Measurements from ENCODE around the gene CALM1. TPM values are rescaled to one million over a fixed set of nuclear protein-coding genes. Genes with fewer than 3 reads are reported as not detected.

Gene CALM1
- total RNA-seq, 1 experiment from 2014 or later: 308 TPM

GRCh38 chr14:90451443-90451842 is 54.6 kb downstream of the CALM1 start:
- in situ Hi-C loops (cut with HindIII; ENCODE audit: low pct_unique_long_range_greater_than_20kb, low sequenced_read_pairs): no loop called here
- DNase-seq (ENCODE audit: low read depth): no peak

GRCh38 chr14:90451961-90452360 is 55.1 kb downstream of the CALM1 start:
- in situ Hi-C loops (cut with HindIII; ENCODE audit: low pct_unique_long_range_greater_than_20kb, low sequenced_read_pairs): no loop called here

GRCh38 chr14:90452366-90452765 is 55.5 kb downstream of the CALM1 start:
- no peak for DNase-seq (ENCODE audit: low read depth)
- in situ Hi-C loops (cut with HindIII; ENCODE audit: low pct_unique_long_range_greater_than_20kb, low sequenced_read_pairs): no loop called here

More at GRCh38 chr14:90451961-90452360, 55.1 kb downstream of the CALM1 start:
- DNase-seq (ENCODE audit: low read depth): no peak

- DNase-seq (ENCODE audit: low read depth): no peak
- in situ Hi-C loops (cut with HindIII; ENCODE audit: low pct_unique_long_range_greater_than_20kb, low sequenced_read_pairs): no loop called here
Observed at GRCh38 chr14:90453401-90453951, 56.6 kb downstream of the CALM1 start.

GRCh38 chr14:90454041-90455000 is 57.5 kb downstream of the CALM1 start:
- in situ Hi-C loops (cut with HindIII; ENCODE audit: low pct_unique_long_range_greater_than_20kb, low sequenced_read_pairs): no loop called here
- peak; percentile 33 for DNase-seq (ENCODE audit: low read depth)

- in situ Hi-C loops (cut with HindIII; ENCODE audit: low pct_unique_long_range_greater_than_20kb, low sequenced_read_pairs): no loop called here
- no peak for DNase-seq (ENCODE audit: low read depth)
Observed at GRCh38 chr14:90455100-90455571, 58.3 kb downstream of the CALM1 start.

GRCh38 chr14:90456551-90456950 is 59.7 kb downstream of the CALM1 start:
- in situ Hi-C loops (cut with HindIII; ENCODE audit: low pct_unique_long_range_greater_than_20kb, low sequenced_read_pairs): no loop called here
- no peak for DNase-seq (ENCODE audit: low read depth)

GRCh38 chr14:90457186-90457585 is 60.4 kb downstream of the CALM1 start:
- in situ Hi-C loops (cut with HindIII; ENCODE audit: low pct_unique_long_range_greater_than_20kb, low sequenced_read_pairs): no loop called here
- DNase-seq (ENCODE audit: low read depth): no peak

Other genes starting within 250 kb of the CALM1 start
- gene PSMC1, start 140.5 kb upstream of the CALM1 start, total RNA-seq (2014; rRNA removed; shearing (Covaris generic); ENCODE audit: low replicate concordance): 134 and 136 TPM in 2 replicates
- 9.3 and 12.6 TPM in 2 replicates for gene NRDE2, start 65.1 kb upstream of the CALM1 start, total RNA-seq (2014; rRNA removed; shearing (Covaris generic); ENCODE audit: low replicate concordance)

Measured in Caki2 (cell line).